ENCODE results near the gene TRAF2.
"Not testable (repeated sequence)": the region's sequence is repeated elsewhere in the genome, so short reads cannot be mapped to it uniquely, and the experiment has no call there.

Gene TRAF2

DNA sequence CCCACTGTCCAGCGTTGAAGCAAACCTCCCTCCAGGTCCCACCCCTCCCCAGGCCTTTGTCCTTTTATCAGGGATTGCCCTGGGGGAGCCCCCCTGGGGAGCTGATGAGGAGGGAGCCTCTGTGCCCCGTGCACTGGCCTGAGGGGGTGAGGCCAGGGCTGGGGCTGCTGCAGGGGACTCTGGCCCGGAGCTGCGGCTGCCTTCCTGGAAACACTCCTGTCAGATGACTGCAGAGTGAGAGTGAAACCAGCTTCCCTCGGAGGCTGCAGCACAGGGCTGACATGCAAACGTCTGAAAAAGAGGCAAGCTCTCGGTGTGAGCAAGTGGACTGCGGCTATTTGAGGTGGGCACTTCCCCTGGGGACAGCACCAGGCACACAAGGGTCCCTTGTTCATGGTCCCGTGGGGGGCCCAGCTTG is 4.6 kb upstream of the TRAF2 start:
- DNase-seq (ENCODE audit: low read depth in 1 of 2, low spot score in 1 of 2) = peak in 1 of 2 donors; percentile 32

DNA sequence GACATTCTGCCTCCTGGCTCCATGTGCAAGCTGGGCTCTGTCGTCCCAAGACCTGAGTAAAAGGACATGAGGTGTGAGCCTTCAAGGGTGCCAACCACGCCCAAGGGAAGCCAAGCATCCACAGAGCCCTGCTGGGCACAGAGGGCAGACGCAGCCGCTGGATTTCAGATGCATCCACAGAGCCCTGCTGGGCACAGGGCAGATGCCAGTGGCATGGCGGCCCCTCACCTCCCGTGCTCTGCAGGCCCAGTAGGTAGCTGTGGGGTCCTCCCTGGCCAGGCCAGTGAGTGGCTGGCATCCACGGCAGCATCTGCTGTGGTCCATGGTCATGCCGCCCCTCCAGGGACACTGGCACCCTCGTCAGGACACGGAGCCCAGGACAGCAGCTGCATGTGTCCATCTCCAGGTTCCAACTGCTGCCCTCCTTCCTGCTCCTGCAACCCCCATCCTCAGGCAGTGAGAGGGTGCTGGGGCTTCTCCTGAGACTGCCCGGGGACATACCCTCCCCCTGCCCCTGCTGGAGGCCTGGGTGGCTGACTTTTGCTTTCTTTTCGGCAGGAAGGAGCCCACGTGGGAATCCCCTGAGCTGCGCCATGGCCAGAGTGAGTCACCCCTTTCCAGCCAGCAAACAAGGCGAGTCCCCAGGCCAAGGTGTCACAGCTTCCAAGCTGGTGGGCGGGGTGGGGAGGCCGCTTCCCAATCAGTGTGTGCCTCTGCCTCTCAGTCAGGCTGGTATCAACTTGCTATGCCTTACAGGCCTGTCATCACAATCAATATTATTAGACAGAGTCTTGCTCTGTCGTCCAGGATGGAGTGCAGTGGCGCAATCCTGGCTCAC is 4.0 kb upstream of the TRAF2 start:
- peak; percentile 82 to 87 for DNase-seq (ENCODE audit: low read depth in 1 of 2, low spot score in 1 of 2)

DNA sequence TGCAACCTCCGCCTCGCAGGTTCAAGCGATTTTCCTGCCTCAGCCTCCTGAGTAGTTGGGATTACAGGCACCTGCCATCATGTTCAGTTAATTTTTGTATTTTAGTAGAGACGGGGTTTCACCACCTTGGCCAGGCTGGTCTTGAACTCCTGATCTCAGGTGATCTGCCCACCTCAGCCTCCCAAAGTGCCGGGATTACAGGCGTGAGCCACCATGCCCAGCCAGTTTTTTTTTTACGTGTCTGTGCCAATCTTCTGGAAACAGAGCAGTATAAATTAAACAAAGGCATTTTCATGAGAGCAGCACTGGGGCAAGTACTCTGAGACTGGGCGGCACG is 3.4 kb upstream of the TRAF2 start:
- not testable (repeated sequence) for DNase-seq (ENCODE audit: low read depth in 1 of 2, low spot score in 1 of 2)

DNA sequence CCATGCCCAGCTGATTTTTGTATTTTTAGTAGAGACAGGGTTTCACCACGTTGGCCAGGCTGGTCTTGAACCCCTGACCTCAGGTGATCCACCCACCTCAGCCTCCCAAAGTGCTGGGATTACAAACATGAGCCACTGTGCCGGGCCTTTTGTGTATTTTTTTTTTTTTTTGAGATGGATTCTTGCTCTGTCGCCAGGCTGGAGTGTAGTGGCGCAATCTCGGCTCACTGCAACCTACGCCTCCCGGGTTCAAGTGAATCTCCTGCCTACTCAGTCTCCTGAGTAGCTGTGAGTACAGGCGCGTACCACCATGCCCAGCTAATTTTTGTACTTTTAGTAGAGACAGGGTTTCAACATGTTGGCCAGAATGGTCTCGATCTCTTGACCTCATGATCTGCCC is 2.6 kb upstream of the TRAF2 start:
- not testable (repeated sequence) for DNase-seq (ENCODE audit: low read depth in 1 of 2, low spot score in 1 of 2)

DNA sequence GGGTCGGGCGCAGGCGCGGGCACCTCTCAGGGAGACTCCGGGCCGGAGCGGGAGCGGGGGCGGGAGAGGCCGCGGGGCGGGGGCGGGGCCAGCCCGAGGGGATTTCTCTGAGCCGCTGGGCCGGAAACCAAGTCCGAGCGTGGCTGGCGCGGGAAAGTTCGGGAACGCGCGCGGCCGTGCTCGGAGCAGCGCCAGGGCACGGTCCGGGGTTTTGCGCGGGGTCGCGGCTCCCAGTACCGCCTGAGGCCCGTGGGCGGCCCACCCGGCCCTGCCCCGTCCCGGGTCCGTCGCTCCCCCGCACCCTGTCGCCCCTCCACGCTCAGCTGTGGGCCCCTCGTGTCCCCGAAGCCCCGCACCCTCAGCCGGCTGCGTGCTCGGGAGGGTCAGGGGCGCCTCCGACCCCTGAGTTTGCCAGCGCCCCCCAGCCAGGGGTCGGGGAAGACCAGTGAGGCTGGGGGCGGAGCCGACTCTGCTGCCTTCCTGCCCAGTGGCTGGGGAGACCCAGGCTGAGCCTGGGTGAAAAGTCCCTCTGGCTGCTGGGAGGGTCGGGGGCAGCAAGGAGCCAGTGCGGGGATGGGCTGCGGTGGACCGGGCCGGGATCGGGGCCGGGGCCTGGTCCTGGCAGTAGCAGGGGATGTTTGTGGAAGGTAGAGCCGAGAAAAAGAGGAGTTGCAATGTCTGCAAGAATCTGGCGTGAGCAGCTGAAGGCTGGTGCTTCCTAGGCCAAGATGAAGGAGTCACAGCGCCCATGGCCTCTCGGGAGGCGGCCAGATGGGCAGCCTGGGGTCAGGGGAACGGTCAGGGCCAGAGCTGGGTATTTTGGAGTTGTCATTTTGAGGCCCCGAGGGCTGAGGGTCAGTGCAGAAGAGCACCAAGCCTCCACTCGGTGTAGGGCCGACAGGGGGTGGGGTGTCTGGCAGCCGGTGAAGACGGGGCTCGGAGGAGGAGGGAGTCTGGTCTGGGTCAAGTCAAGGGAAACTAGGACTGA is 588 bp downstream of the TRAF2 start:
- no peak for DNase-seq (ENCODE audit: low read depth in 1 of 2, low spot score in 1 of 2)

DNA sequence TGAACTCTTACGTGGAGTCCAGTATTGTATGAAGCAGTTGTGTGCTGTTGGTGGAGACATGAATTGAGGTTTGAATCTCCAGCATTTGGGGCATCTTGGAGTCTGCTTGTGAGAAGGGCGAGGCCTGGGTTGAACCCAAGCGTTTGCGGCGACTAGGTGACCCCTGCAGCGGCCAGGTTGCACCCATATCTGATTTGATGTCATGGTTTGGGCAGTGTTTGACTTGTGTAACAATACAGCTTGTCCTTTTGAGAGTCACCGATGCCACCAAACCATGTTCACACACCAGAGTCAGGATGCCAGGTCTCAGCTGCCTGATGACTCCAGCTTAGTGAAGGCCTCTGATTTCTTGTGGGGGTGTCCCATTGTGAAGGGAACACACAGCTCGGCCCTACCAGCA is 2.1 kb downstream of the TRAF2 start:
- DNase-seq (ENCODE audit: low read depth in 1 of 2, low spot score in 1 of 2) = no peak

DNA sequence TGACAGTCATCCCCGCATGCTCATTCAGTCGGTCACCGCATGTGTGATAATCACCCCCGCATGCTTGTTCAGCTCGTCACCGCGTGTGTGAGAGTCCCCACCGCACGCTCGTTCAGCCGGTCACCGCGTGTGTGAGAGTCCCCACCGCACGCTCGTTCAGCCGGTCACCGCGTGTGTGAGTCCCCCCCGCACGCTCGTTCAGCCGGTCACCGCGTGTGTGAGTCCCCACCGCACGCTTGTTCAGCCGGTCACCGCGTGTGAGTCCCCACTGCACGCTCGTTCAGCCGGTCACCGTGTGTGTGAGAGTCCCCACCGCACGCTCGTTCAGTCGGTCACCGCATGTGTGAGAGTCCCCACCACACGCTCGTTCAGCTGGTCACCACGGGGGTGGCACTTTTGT is 3.5 kb downstream of the TRAF2 start:
- DNase-seq (ENCODE audit: low read depth in 1 of 2, low spot score in 1 of 2) = no peak

DNA sequence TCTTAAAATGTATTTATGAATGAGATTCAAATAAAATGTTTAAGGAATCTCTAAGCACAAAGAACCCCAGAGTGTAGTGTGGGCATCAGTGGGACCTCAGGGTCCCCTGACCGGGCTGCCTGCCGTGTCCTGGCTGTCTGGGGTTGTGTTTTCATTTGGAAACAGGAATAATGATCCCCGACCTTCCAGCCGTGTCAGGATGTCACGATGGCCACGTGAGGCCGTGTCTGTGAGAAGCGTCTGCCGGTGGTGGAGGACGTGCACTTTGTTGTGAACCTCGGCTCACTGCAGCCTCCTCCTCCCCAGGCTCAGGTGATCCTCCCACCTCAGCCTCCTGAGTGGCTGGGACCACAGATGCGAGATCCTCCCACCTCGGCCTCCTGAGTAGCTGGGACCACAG is 4.3 kb downstream of the TRAF2 start:
- no peak for DNase-seq (ENCODE audit: low read depth in 1 of 2, low spot score in 1 of 2)

DNA sequence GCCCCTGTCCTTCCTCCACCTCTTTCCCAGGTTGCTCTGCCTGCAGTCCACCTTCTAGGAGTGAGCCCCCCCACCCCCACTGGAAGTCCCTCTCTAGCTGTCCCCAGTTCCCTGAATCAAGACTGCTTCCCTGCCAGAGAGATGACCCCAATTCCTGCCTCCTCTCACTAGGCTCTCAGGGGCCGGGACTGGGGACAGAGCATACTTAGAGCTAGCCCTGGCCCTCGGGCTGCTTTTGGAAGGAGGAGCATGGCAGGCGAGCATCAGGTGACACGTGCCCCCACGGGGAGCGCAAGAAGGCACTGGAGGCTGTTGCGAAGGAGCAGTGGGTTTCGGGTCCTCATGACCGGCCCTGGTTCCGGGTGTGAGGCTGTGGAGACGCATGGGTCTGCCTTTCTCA is 9.7 kb downstream of the TRAF2 start:
- no peak for DNase-seq (ENCODE audit: low read depth in 1 of 2, low spot score in 1 of 2)

DNA sequence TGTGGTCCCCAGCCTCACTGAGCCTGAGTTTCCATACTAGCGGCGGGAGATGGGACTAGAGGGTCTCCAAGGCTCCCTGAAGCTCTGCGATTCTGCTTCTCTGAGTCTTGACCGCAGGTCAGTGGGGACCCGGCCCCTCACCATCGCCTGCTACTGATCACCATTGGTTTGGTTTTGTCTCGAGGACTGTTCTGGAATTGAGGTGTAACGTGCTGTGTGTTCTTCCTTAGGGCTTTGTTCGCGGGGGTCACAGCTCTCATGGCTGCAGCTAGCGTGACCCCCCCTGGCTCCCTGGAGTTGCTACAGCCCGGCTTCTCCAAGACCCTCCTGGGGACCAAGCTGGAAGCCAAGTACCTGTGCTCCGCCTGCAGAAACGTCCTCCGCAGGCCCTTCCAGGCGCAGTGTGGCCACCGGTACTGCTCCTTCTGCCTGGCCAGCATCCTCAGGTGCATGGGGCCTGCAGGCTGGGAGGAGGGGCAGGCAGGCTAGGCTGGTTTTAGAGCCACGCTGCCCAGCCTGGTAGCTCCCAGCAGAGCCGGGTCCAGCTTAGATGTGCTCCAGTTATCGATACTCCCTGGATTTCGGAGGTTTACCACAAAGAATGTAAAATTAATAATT is 12.3 kb downstream of the TRAF2 start:
- no peak for DNase-seq (ENCODE audit: low read depth in 1 of 2, low spot score in 1 of 2)

DNA sequence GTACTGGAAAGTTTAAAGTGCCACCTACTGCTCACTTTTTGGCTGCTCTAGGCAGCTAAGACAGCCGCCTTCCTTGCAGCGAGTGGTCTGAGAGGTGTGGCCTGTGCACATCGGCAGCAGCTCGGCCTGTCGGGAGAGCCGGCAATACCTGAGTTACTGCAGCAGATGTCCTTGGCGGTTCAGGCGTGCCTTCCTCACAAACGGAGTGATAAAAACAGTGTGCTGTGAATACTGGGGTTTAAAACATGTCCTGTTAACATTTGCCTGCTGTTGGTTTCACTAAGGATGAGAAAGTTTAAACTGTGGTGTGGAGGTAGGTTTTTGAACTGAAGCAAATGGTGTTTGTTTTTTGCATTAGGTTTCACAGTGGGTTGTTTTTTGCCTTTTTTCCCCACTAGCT is 12.9 kb downstream of the TRAF2 start:
- no peak for DNase-seq (ENCODE audit: low read depth in 1 of 2, low spot score in 1 of 2)

DNA sequence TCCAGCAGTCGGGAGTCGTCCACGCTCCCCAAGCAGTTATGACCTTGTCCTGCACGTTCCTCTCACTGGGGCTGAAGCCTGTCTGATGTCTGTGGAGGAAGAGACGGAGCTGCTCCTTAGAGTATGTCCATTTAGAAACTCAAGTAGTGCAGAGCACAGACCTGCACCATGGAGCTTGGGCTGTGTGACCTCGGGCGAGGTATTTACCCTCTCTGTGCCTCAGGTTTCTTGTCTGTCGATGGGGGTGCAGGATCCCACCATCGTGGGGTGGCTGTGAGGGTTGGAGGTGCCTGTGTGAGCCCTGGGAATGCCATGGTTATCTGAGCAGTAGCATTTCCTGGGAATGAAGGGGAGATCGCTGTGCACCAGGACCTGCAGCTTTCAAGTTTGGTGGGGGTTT is 14.2 kb downstream of the TRAF2 start:
- DNase-seq (ENCODE audit: low read depth in 1 of 2, low spot score in 1 of 2) = no peak

DNA sequence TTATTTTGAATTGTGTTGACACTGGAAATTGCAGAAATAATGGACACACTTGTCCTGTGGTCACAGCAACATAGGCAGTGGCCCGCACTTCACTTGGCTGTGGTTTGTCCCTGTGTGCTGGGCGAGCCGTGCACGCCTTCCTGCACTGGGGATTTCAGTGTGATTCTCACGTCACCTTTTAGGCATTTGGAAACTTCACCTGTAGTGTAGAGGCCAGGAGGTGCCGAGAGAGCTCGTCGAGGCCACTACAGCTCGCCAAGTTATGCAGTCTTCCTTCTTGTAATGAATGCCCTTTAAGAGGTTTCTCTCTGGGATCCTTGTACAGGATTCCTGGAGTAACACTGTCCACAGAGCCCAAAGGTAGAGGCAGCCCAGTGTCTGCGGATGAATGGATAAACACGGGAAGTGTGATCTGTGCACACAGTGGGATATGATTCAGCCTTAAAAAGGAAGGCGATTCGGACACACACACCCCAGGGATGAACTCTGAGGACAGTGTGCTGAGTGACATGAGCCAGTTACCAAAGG is 14.7 kb downstream of the TRAF2 start:
- DNase-seq (ENCODE audit: low read depth in 1 of 2, low spot score in 1 of 2) = no peak

DNA sequence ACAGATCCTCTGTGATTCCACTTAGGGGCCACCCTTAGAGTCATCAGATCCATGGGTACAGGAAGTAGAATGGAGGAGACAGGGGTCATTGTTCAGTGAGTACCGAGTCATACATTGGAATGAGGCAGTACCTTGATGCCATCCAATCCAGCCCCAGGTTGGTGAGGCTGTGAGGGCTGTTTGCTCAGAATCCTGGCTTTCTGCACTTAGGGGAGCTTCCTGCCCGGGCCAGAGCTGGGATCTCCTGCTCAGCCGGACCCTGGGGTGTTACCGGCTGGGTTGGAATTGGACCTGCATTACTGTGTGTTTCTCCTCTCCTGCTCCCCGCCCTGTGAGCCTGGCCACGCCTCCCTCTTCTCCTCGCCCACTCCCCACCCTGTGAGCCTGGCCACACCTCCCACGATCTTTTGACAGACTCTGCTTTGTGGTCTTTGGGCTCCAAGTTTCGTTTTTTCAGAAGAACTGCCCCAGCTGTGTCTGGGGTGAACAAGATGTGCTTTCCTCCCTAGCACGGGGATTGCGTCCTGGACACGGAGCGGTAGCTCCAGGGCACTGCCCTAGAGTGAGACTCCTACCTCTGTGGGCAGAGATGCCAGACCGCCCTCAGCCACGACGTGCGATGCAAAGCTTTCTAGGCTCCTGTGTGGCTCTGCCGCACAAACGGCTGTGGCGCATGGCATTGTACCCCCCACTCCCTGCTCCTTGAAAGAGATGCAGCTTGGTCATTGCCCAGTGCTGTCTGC is 15.4 kb downstream of the TRAF2 start:
- peak; percentile 35 to 57 for DNase-seq (ENCODE audit: low read depth in 1 of 2, low spot score in 1 of 2)

DNA sequence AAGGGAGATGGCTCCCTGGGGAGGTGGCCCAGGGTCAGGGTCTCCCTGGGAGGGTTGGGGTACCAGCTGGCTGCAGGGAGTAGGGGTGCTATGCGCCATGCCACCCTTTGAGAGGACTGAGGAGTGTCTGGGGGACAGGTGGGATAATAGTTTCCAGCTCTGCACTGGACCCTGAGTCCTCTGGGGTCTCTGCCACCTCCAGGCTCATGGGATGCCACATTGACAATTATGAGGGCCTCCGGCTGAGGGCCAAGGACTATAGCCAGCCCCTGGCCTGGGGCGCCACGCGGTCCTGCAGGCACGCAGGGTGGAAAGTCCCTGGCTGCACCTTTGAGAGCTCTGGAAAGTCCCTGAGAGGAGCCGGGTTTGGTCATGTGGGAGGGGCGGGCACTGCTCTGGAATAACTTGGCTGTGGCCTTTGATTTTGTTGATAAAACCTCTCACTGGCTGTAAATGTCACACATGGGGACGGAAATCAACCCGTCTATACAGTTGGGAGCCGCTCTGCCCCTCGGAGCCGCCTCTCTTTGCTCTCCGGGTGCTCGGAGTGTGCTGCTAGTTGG is 16.0 kb downstream of the TRAF2 start:
- DNase-seq (ENCODE audit: low read depth in 1 of 2, low spot score in 1 of 2) = peak; percentile 67 to 74

DNA sequence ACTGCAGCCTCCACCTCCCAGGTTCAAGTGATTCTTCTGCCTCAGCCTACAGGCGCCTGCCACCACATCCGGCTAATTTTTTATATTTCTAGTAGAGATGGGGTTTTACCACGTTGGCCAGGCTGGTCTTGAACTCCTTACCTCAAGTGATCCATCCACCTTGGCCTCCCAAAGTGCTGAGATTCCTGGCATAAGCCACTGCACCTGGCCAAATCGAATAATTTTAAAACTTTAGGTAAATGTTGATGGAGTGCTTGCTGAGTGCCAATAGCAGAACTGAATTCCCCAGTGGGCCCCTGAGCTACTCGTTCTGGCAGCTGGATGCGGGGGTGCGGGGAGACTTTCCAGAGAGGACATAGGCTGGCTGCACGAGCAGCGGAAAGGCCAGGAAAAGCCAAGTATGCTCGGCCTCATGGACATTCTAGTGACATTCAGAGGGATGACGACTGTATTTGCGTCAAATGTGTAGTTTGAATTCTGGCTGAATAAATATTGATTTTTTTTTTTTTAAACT is 16.8 kb downstream of the TRAF2 start:
- no peak for DNase-seq (ENCODE audit: low read depth in 1 of 2, low spot score in 1 of 2)

DNA sequence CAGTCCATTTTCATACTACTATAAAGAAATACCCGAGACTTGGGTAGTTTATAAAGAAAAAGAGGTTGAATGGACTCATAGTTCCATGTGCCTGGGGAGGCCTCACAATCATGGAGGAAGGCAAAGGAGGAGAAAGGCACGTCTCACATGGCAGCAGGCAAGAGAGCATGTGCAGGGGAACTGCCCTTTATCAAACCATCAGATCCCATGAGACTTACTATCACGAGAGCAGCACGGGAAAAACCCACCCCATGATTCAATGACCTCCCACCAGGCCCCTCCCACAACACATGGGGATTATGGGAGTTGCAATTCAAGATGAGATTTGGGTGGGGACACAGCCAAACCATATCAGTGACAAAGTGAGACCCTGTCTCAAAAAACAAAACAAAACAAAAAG is 19.9 kb downstream of the TRAF2 start:
- no peak for DNase-seq (ENCODE audit: low read depth in 1 of 2, low spot score in 1 of 2)

DNA sequence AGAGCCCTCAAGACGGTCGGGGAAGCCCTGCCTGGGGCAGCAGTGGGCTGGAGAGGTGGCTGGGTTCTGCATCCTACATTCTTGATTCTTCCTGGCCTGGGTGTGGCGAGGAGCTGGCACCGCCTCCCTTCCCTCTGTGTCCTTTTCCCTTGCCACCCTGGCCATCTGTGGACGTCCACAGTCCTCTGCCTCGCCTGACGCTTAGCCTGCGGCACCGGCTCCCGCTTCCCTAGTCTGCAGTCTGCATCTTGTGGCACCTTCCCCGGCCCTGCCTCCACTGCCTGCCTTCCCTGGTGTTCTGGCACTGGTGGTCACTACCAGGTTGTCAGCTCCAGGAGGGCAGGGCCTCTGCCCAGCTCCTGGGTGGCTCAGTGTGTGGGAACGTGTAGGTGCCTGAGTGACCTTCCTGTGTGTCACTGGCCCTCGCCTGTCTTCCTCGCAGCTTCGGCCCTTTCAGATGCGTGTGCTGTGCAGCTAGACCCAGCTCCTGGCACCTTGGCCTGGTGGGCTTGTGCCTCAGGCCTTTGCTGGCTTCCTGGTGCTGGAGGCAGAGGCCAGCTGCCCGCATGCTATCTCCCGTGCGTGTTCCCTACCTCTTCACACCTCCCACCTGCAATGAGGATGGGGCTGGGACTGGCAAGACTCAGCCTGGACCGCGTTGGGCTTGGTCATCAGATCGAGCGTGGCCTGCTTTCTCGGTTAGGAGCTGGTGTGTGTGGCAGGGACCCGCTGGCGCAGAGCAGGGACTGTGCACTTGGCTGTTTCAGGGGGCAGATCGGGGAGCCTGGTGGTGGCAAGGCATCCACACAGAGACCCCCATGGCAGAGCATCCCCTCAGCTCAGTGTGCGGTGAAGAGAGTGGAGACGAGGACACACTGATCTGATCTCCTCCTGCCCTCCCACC is 20.9 kb downstream of the TRAF2 start:
- DNase-seq (ENCODE audit: low read depth in 1 of 2, low spot score in 1 of 2) = no peak

DNA sequence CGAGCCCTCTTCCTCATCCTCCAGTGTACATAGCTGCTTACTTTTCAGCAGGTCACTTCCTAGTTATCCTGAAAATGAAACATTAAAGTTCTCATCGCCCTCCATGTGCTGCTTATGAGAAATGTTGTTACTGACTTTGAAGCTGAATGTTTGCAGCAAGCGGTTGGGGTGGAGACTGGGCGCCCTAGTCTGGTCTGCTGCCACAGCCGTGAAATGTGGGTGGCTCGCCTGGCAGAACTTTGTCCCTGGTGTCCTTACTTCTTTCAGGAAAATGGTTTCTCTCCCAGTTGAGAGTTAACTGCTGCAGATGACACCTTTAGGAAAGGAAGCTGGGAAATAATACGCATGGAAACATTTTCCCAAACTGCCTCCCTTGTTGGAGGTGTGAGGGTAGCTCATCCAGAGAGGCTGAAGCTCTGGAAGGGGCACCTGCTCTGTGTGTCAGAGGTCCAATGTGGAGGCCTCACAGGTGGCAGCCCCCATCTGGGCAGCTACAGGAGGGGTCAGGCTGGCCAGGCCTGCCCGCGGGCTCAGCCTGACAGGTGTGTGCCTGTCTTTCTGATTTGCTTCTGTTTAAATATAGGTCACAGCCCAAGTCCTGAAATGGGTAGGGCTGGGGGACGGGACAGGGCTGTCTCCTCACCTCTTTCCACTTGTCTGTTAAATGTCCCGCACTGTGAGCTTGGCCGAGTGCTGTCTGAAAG is 24.0 kb downstream of the TRAF2 start:
- no peak for DNase-seq (ENCODE audit: low read depth in 1 of 2, low spot score in 1 of 2)
